ENCODE results near the gene CYB5D1.
A peak's percentile ranks its signal among the peaks of the same experiment; 100 is the strongest.

- TF ChIP-seq POLR2A (IDR thresholded peaks at IDR 0.05) (no peak), CTCF (IDR thresholded peaks at IDR 0.05) (peak in 1 of 3 donors; percentile 22)
Measured at GRCh38 chr17:7836596-7837407, 21.0 kb upstream of the CYB5D1 start.
